ENCODE data around the gene TNFRSF18. TPM values are rescaled to one million over a fixed set of nuclear protein-coding genes. Genes with fewer than 3 reads are reported as not detected.
A peak's percentile ranks its signal among the peaks of the same experiment; 100 is the strongest.

The TNFRSF18 gene
- total RNA-seq, 3 donors from 2014 or later = 1.6 to 2.2 (median 2.2) TPM

GRCh38 chr1:1200876-1201810, 5.2 kb downstream of the TNFRSF18 start:
- ATAC-seq = peak; percentile 60
- H3K4me3 ChIP-seq = no peak overlapping the region

GRCh38 chr1:1199961-1200875, 6.2 kb downstream of the TNFRSF18 start:
- Histone ChIP-seq H3K4me3 (no peak overlapping the region), H3K36me3 (ENCODE audit: low read depth) (no peaks in the 10 kb centered on the region), H3K9me3 (no peaks in the 10 kb centered on the region), H3K4me1 (ENCODE audit: low read depth) (peaks cover 3% of the 10 kb centered on the region)
- TF ChIP-seq CTCF (IDR thresholded peaks at IDR 0.05) = no peak
- DNase-seq (peak in 2 of 3 donors; percentile 24 to 49), ATAC-seq (no peak)
- intact Hi-C loops (cut with DNase I, micrococcal nuclease) = no loop called here

More at GRCh38 chr1:1200876-1201810, 5.2 kb downstream of the TNFRSF18 start:
- Histone ChIP-seq H3K36me3 (ENCODE audit: low read depth) (no peaks in the 10 kb centered on the region), H3K4me1 (ENCODE audit: low read depth) (peaks cover 7% of the 10 kb centered on the region), H3K9me3 (no peaks in the 10 kb centered on the region)
- peak; percentile 50 to 80 (median 73) for DNase-seq
- intact Hi-C loops (cut with DNase I, micrococcal nuclease) = no loop called here
- TF ChIP-seq CTCF (IDR thresholded peaks at IDR 0.05) = no peak

- no peak for ATAC-seq
- intact Hi-C loops (cut with DNase I, micrococcal nuclease) = no loop called here
- no peak for TF ChIP-seq CTCF (IDR thresholded peaks at IDR 0.05)
- peaks cover 8% of the 10 kb centered on the region for H3K9me3 ChIP-seq
- peaks cover 3% of the 10 kb centered on the region for H3K4me1 ChIP-seq (ENCODE audit: low read depth)
- H3K36me3 ChIP-seq (ENCODE audit: low read depth) = no peaks in the 10 kb centered on the region
- no peak overlapping the region for H3K4me3 ChIP-seq
- peak in 2 of 3 donors; percentile 17 to 48 for DNase-seq
Measured at GRCh38 chr1:1199141-1199960, 7.0 kb downstream of the TNFRSF18 start.

GRCh38 chr1:1198423-1199140, 7.8 kb downstream of the TNFRSF18 start:
- DNase-seq (peak in 2 of 3 donors; percentile 21 to 32), ATAC-seq (no peak)
- H3K4me1 ChIP-seq (ENCODE audit: low read depth) = peaks cover 3% of the 10 kb centered on the region
- H3K9me3 ChIP-seq = peaks cover 9% of the 10 kb centered on the region
- H3K4me3 ChIP-seq = no peak overlapping the region
- intact Hi-C loops (cut with DNase I, micrococcal nuclease) = no loop called here
- no peak for TF ChIP-seq CTCF (IDR thresholded peaks at IDR 0.05)
- H3K36me3 ChIP-seq (ENCODE audit: low read depth) = no peaks in the 10 kb centered on the region
